Middle frontal gyrus (tissue), 1 donor: ENCODE results near the gene IRGC.
"Not testable (repeated sequence)": the region's sequence is repeated elsewhere in the genome, so short reads cannot be mapped to it uniquely, and the experiment has no call there.

Source experiments
- DNase-seq: peaks from one replicate; pipeline ENCODE4 v3.0.0-alpha.2; 2015; ENCODE audit warnings: low spot score; ENCODE audit errors: extremely low spot score

The IRGC gene

GRCh38 chr19:43715776-43716175 lies at the start of gene IRGC:
TSS of gene IRGC (plus strand) at chr19:43716076. CDS start at chr19:43718559, 2,483 bp downstream.
- no peak for DNase-seq

GRCh38 chr19:43667126-43667875 lies 48.6 kb upstream of the IRGC start:
- DNase-seq: no peak

- DNase-seq: no peak
Observed at GRCh38 chr19:43667876-43668405, 47.9 kb upstream of the IRGC start.

DNA sequence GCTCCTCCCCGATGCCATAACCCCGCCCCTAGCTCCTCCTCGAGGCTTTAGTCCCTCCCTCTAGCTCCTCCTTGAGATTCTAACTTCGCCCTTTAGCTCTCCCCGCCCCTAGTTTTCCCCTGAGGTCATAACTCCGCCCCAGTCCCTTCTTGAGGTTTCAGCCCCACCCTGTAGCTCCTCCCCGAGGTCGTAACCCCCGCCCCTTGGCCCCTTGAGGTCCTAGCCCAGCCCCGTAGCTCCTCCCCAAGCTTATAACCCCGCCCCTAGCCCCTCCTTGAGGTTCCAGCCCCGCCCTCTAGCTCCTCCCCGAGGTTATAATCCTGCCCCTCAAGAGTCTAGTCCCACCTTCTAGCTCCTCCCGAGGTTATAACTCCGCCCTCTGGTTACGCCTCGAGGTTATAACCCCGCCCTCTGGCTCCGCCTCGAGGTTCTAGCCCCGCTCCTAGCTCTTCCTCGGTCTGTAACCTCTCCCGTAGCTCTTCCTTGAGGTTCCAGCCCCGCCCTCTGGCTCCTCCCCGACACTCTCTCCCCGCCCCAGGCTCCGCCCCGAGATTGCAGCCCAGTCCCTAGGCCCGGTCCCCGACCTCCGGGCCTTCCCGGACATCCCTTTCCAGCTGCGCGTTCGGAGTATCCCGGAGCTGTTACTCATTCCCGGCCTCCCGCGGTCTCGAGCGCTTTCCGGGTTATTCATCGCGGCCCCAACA lies 47.3 kb upstream of the IRGC start:
- peak; percentile 96 for DNase-seq

DNA sequence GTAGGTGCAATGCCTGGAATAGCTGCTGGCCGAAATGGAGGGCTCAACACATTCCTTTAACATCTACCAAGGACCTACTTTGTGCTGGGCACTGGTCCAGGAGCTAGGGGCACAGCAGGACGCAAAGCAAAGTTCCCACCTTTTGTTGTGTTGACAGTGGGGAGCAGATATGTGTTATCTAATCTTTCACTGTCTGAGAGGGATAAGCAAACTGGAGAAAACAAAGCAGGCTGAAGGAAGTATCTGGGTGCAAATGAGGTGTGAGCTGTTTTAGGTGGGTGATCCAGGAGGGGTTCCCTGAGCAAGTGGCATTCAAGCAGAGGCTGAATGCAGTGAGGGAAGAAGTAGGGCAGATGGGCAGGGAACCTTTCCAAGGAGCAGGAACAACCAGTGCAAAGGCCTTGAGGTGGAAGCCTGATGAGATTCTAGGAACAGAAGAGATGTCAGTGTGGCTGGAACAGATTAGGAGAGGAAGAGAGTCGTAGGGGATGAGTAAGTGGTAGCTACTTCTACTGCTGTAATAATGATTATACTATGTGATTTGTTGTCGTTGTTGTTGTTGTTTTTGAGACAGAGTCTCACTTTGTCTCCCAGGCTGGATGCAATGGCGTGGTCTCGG lies 43.7 kb upstream of the IRGC start:
- DNase-seq: no peak

DNA sequence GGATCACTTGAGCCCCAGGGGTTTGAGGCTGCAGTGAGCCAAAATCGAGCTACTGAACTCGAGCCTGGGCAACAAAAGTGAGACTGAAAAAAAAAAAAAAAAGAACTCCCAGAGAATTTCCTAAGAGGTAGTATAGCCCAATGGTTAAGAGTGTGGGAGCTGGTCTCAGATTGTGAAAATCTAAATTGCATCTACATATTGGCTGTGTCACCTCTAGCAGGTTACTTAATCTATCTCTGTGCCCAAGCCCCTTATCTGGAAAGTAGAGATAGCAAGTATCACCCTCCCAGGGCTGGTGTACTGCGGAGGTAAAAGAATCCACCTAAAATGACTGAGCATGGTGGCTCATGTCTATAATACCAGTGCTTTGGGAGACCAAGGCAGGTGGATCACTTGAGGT lies 42.2 kb upstream of the IRGC start:
- DNase-seq: no peak

GRCh38 chr19:43674183-43674582 lies 41.7 kb upstream of the IRGC start:
- DNase-seq: no peak

- DNase-seq: no peak
Observed at GRCh38 chr19:43674596-43674995, 41.3 kb upstream of the IRGC start.

GRCh38 chr19:43675269-43675879 lies 40.5 kb upstream of the IRGC start:
- no peak for DNase-seq

- DNase-seq: no peak
Observed at GRCh38 chr19:43675906-43676305, 40.0 kb upstream of the IRGC start.

DNA sequence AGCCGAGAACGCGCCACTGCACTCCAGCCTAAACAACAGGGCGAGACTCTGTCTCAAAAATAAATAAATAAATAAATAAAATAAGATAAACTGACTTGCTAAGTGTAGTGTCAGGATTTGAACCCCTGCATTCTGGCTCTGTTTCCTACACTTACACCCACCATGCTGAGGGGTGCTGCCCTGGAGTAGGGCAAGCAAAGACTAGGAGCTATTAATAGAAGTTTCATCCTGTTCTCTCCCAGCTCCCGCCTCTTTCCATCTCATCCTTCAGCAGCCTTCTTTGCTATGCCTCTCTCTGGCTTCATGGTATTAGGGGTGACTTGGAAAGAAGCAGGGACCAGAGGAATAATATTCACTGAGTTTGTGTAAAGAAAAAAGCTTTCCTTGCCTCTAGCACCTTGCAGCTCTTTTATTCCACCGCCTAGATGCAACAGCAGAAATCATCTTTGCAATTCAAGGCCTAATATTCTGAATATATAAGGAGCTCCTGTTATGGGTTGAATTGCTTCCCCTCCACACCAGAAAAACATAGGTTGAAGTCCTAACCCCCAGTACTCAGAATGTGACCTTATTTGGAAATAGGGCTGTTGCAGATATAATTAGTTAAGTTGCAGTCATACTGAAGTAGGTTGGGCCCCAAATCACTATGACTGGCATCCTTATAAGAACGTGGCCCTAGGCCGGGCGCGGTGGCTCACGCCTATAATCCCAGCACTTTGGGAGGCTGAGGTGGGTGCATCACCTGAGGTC lies 37.2 kb upstream of the IRGC start:
- no peak for DNase-seq

- DNase-seq: no peak
Observed at GRCh38 chr19:43681821-43682220, 34.1 kb upstream of the IRGC start.

GRCh38 chr19:43682269-43682668 lies 33.6 kb upstream of the IRGC start:
- not testable (repeated sequence) for DNase-seq

DNA sequence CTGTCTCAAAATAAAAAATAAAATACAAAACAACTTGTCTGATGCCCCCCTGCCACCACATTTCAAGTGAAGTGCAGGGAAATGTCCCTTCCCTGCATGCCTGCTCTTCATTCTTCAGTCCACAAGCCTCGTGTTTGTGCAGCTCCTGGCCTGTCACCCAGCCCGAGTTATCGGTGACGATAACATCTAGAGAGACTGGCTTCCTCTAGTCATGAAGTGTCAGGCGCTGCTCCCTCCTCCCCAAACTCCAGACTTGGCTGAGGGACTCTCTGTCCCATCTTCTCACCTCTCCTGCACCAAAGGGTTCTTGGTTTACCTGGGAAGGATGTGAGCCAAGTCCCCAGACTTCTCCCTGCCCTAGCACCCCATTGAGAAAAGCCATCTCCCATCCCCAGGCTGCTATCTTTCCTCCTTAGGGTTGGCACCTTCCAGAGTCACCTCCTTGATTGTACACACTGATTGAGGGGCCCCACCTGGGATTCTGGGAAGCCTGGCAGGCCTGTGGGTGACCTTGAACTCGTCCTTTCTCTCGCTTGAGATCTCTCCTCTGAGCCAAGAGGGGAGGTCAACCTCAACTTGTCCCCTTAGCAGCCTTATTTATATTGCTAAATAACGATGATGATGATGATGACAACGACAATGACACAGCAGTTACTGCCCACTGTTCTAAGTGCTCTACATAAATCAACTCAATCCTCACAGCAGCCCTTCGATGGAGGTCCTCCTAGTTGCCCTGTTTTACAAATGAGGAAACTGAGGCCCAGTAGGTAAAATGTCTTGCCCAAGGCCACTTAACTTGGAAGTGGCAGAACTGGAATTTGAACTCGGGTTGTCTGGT lies 32.8 kb upstream of the IRGC start:
- no peak for DNase-seq

DNA sequence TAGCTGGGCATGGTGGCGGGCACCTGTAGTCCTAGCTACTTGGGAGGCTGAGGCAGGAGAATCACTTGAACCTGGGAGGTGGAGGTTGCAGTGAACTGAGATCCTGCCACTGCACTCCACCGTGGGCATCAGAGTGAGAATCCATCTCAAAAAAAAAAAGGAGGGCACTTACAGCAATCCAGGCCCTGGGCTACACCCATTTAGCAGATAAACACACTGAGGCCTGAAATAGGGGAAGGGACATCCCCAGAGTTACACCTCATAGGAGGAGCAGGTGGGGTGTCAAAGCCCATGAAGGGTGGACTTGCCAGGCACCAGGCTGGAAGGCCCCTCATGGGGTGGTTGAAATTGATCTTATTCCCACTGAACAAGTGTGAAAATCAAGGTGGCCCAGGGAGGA lies 32.0 kb upstream of the IRGC start:
- no peak for DNase-seq

DNA sequence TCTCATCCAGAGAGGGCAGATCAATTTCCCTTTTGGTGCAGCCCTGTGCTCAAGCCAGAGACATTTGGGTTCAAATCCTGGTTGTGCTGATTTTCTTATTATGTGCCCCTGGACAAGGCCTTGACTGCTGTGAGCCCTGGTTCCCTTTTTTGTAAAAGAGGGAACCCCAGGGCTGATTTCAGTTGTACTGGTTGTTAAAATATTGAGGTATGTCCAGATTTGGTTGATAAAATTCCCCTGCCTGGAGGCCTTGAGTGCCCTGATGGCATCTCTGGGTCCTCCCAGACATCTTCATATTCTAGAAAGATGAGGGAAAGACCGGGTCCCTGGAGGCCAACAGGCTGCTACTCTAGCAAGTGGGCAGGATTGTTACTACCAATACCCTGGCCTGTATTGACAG lies 31.6 kb upstream of the IRGC start:
- no peak for DNase-seq

DNA sequence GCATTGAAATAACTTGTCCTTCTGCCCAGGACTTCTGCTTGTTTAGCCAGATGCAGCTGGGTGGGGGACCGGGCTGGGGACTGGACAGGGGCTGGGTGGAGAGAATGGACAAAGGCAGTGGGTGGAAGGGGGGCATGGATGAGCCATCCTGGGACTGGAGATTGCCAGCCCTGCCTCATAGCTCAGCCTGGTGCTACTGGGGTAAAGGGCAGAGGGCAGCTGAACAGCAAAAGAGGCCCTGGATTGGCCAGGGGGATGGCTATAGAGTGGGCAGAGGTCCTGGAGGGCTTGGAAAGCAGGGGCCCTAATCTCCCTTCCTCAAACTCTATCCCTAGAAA lies 28.2 kb upstream of the IRGC start:
- no peak for DNase-seq

DNA sequence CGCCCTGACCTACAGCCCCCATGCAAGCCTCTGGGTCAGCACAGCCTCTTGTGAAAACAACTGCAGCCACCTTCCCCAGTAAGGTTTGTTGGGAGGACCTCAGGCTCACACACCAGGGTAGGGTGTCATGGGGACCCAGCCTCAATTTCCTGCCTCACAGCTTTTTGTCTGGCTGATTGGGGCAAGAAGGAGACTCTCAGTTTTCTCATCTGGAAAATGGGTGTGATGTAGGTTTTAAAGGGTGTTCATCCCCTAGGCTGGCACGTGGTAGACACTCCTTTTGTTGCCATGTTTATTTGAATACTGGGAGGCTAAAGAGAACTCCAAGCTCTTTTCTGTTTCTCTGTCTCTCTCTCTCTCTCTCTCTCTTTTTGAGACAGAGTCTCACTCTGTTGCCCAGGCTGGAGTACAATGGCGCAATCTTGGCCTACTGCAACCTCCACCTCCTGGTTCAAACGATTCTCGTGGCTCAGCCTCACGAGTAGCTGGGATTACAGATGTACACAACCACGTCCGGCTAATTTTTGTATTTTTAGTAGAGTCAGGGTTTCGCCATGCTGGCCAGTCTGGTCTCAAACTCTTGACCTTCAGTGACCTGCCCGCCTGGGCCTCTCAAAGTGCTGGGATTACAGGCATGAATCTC lies 27.7 kb upstream of the IRGC start:
- DNase-seq: no peak

- DNase-seq: no peak
Observed at GRCh38 chr19:43690444-43690843, 25.4 kb upstream of the IRGC start.

DNA sequence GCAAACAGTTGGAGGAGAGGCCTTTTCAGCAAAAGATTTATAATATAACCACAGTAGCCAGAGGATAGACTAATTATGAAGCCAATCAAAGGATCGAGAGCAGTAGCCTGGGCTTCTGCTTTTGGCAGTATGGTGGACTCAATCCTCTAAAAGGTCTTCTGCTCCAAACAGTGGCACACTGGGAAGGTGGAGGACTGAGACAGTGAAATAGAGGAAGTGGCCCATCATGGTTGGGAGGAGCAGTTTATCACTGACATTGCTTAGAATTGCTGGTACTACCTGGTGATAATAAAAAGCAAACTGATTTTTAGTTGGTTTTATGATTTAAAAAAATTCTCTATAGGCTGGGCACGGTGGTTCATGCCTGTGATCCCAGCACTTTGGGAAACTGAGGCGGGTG lies 25.0 kb upstream of the IRGC start:
- DNase-seq: no peak
